GM19438 (cell line): ENCODE data around the gene OR4F15.
"Not testable (repeated sequence)": the region's sequence is repeated elsewhere in the genome, so short reads cannot be mapped to it uniquely, and the experiment has no call there.

Source experiments
- ATAC-seq: cut with Tn5 transposase; IDR thresholded peaks from one replicate; pipeline ENCODE4 v1.9.1; 2021; ENCODE audit warnings: low read depth; ENCODE audit not compliant: unreplicated experiment

The OR4F15 gene

GRCh38 chr15:101811902-101812301, at the start of gene OR4F15:
Gene OR4F15, plus strand, starts transcription at chr15:101812202. Its CDS starts 5,985 bp downstream, at chr15:101818187.
- no peak for ATAC-seq

GRCh38 chr15:101764669-101765339, 47.2 kb upstream of the OR4F15 start:
- not testable (repeated sequence) for ATAC-seq

GRCh38 chr15:101765340-101765671, 46.7 kb upstream of the OR4F15 start:
- ATAC-seq = not testable (repeated sequence)

- no peak for ATAC-seq
These were observed 46.1 kb upstream of the OR4F15 start for GRCh38 chr15:101765772-101766456.

- not testable (repeated sequence) for ATAC-seq
These were observed 44.8 kb upstream of the OR4F15 start for GRCh38 chr15:101767083-101767640.

- ATAC-seq = no peak
These were observed 39.1 kb upstream of the OR4F15 start for GRCh38 chr15:101772921-101773320.

GRCh38 chr15:101773496-101774100, 38.4 kb upstream of the OR4F15 start:
- ATAC-seq = no peak

GRCh38 chr15:101775136-101775535, 36.9 kb upstream of the OR4F15 start:
- ATAC-seq = no peak

- ATAC-seq = not testable (repeated sequence)
These were observed 33.4 kb upstream of the OR4F15 start for GRCh38 chr15:101778576-101778975.

GRCh38 chr15:101780225-101780624, 31.8 kb upstream of the OR4F15 start:
- not testable (repeated sequence) for ATAC-seq

- no peak for ATAC-seq
These were observed 30.1 kb upstream of the OR4F15 start for GRCh38 chr15:101781928-101782327.

GRCh38 chr15:101784644-101785043, 27.4 kb upstream of the OR4F15 start:
- ATAC-seq = no peak

- not testable (repeated sequence) for ATAC-seq
These were observed 25.6 kb upstream of the OR4F15 start for GRCh38 chr15:101786422-101786821.

- not testable (repeated sequence) for ATAC-seq
These were observed 24.0 kb upstream of the OR4F15 start for GRCh38 chr15:101788001-101788400.

- ATAC-seq = not testable (repeated sequence)
These were observed 23.3 kb upstream of the OR4F15 start for GRCh38 chr15:101788503-101789269.

- not testable (repeated sequence) for ATAC-seq
These were observed 21.3 kb upstream of the OR4F15 start for GRCh38 chr15:101790748-101791147.

GRCh38 chr15:101793981-101794380, 18.0 kb upstream of the OR4F15 start:
- not testable (repeated sequence) for ATAC-seq

- ATAC-seq = no peak
These were observed 16.5 kb upstream of the OR4F15 start for GRCh38 chr15:101795455-101795854.

GRCh38 chr15:101799665-101800064, 12.3 kb upstream of the OR4F15 start:
- no peak for ATAC-seq

GRCh38 chr15:101801048-101801447, 11.0 kb upstream of the OR4F15 start:
- no peak for ATAC-seq

- ATAC-seq = no peak
These were observed 8.8 kb upstream of the OR4F15 start, which contains the start of gene OR4F6 for GRCh38 chr15:101803209-101803608. Gene OR4F6, plus strand, starts transcription at chr15:101803509. Its CDS starts 2,211 bp downstream, at chr15:101805720.
